ENCODE data around the gene FYB1.

DNA sequence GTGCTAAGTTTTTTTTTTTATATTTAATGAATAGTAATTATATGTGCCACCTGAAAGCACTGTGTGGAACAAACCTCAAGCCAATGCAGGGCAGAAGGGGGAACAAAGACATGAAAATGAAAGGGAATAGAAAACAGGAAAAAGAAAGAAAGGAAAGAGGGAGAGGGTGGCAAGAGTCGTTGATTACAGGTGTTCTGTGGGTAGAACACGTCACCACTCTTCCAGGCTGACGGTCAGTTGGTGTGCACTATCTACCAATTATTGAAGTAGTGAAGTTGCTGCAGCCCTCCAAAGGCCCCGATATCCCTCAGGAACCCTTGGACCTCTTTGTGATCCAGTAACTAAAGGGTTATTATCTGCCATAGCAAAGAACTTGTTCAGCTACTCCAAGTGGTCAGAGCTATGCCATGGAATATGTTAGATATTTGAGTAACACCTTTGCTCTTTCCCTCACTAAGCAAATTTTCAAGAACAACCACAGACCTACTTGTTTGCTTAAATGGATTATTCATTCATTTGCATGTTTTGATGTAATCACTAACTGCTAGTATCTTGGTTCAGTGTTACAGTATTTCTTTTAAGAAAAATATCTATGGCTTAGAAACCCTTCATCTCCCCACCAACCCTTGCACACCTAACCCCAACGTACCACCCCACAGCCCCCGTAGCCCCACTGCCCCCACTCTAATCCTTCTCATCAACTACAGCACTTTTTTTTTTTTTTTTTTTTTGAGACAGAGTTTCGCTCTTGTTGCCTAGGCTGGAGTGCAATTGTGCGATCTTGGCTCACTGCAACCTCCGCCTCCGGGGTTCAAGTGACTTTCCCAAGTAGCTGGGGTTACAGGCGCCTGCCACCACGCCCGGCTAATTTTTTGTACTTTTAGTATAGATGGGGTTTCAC lies 31.3 kb downstream of the FYB1 start:
- TF ChIP-seq, protein P1, sequence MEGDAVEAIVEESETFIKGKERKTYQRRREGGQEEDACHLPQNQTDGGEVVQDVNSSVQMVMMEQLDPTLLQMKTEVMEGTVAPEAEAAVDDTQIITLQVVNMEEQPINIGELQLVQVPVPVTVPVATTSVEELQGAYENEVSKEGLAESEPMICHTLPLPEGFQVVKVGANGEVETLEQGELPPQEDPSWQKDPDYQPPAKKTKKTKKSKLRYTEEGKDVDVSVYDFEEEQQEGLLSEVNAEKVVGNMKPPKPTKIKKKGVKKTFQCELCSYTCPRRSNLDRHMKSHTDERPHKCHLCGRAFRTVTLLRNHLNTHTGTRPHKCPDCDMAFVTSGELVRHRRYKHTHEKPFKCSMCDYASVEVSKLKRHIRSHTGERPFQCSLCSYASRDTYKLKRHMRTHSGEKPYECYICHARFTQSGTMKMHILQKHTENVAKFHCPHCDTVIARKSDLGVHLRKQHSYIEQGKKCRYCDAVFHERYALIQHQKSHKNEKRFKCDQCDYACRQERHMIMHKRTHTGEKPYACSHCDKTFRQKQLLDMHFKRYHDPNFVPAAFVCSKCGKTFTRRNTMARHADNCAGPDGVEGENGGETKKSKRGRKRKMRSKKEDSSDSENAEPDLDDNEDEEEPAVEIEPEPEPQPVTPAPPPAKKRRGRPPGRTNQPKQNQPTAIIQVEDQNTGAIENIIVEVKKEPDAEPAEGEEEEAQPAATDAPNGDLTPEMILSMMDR (conservative IDR thresholded peaks at IDR 0.05; ENCODE audit: low read depth, low read length) = no peak
- TF ChIP-seq POLR2A (IDR thresholded peaks at IDR 0.05; ENCODE audit: low read depth, low read length) = no peak
- no peak for TF ChIP-seq MAZ (IDR thresholded peaks at IDR 0.05; ENCODE audit: borderline replicate concordance, low read depth, low read length)
- no peak for TF ChIP-seq MAFK (IDR thresholded peaks at IDR 0.05; ENCODE audit: low read depth, low read length)
- no peak for TF ChIP-seq RAD21 (IDR thresholded peaks at IDR 0.05; ENCODE audit: low read length)
- TF ChIP-seq CEBPB (IDR thresholded peaks at IDR 0.05; ENCODE audit: low read depth, low read length) = no peak
- no peak for TF ChIP-seq SMC3 (IDR thresholded peaks at IDR 0.05; ENCODE audit: low read depth, low read length)
- no peak for TF ChIP-seq NFE2L2 (IDR thresholded peaks at IDR 0.05; ENCODE audit: low read depth, low read length)
- no peak for TF ChIP-seq CHD1 (IDR thresholded peaks at IDR 0.05; ENCODE audit: low read depth, low read length)
- TF ChIP-seq MXI1 (IDR thresholded peaks at IDR 0.05; ENCODE audit: borderline replicate concordance, low read depth, low read length) = no peak
- TF ChIP-seq, protein P2, sequence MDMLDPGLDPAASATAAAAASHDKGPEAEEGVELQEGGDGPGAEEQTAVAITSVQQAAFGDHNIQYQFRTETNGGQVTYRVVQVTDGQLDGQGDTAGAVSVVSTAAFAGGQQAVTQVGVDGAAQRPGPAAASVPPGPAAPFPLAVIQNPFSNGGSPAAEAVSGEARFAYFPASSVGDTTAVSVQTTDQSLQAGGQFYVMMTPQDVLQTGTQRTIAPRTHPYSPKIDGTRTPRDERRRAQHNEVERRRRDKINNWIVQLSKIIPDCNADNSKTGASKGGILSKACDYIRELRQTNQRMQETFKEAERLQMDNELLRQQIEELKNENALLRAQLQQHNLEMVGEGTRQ (IDR thresholded peaks at IDR 0.05; ENCODE audit: low read depth, low read length) = no peak
- TF ChIP-seq, protein P3, sequence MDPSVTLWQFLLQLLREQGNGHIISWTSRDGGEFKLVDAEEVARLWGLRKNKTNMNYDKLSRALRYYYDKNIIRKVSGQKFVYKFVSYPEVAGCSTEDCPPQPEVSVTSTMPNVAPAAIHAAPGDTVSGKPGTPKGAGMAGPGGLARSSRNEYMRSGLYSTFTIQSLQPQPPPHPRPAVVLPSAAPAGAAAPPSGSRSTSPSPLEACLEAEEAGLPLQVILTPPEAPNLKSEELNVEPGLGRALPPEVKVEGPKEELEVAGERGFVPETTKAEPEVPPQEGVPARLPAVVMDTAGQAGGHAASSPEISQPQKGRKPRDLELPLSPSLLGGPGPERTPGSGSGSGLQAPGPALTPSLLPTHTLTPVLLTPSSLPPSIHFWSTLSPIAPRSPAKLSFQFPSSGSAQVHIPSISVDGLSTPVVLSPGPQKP (IDR thresholded peaks at IDR 0.05; ENCODE audit: borderline replicate concordance, low read depth, low read length) = no peak
- no peak for TF ChIP-seq BHLHE40 (IDR thresholded peaks at IDR 0.05; ENCODE audit: low read depth, low read length)
